Rectal smooth muscle tissue (tissue), 1 donor: ENCODE data around the gene RBMS1.

ENCODE experiments used
- H3K27ac ChIP-seq: one replicate; pipeline ENCODE4 v1.7.0; 2013; ENCODE audit warnings: low read depth, low read length, inconsistent platforms
- H3K27me3 ChIP-seq: one replicate; pipeline ENCODE4 v1.7.0; 2013; ENCODE audit warnings: low read length; ENCODE audit not compliant: control insufficient read depth, insufficient read depth
- H3K36me3 ChIP-seq: one replicate; pipeline ENCODE4 v1.7.0; 2013; ENCODE audit warnings: low read length; ENCODE audit not compliant: control insufficient read depth, insufficient read depth
- H3K4me1 ChIP-seq: one replicate; pipeline ENCODE4 v1.7.0; 2013; ENCODE audit warnings: low read length; ENCODE audit not compliant: control insufficient read depth, insufficient read depth
- H3K4me3 ChIP-seq: one replicate; pipeline ENCODE4 v1.7.0; 2013; ENCODE audit warnings: low read length
- H3K9ac ChIP-seq: one replicate; pipeline ENCODE4 v1.7.0; 2013; ENCODE audit warnings: low read length

RBMS1 gene

DNA sequence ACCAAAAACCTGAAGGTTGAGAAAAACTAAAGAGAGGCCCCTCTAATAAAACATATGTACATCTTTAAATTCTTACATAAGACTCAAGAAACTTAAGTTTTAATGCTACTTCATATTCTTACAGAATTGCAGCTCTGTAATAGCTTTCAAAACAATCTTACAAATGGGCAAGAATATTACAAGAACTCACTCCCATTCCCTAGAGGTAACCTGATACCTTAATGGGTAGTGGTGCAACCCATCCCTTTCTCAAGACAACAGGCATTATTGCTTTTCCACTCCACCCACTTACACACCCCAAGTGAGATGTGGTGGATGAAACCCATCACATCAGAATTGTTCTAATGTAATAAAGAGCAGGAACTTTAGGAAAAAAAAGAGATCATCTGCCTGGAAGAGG, 103.7 kb downstream of the RBMS1 start:
- Histone ChIP-seq H3K4me3 (no peak overlapping the region), H3K4me1 (peaks cover 31% of the 10 kb centered on the region), H3K27ac (no peak overlapping the region), H3K9ac (no peak overlapping the region), H3K27me3 (no peaks in the 10 kb centered on the region), H3K36me3 (no peaks in the 10 kb centered on the region)

DNA sequence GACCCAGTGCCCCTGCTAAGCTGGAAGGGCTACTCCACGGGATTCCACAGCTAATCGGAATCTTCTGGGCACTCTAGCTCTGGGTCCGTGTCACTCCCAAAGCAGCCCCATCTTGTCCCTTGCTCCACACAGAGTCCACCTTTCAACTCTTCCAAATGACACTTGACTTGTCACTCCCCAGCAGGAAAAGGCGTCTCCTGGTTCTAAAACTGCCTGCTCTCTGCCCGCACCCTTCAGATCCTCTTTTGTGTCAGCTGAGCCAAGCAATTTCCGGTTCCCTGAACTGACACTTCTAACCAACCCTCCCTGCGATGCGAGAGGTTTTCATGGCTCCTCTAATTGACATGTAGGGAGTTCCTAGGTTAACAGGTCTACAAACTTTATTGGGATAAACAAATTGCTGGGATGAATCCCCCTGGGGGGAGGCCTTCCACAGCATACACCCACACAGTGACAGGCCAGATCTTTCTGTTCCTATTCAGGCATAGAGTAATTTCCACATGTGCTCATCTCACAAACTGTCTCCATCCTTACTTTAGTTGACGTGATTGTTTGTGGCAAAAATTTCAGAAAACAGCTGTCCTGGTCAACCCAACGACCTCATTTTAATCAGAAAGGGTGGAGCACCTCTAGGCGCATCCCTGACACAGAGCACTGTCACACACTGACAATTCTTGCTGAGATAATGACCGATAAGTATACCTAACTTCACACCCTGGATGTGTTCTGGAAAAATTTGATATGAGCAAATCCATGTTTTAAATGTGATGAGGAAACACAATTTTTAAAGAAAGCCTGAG, 104.9 kb downstream of the RBMS1 start:
- no peaks in the 10 kb centered on the region for H3K27me3 ChIP-seq
- H3K36me3 ChIP-seq, result no peaks in the 10 kb centered on the region
- peaks cover 20% of the 10 kb centered on the region for H3K4me1 ChIP-seq
- H3K9ac ChIP-seq, result no peak overlapping the region
- peak overlapping the region; percentile 75 for H3K27ac ChIP-seq
- peak overlapping the region; percentile 24 for H3K4me3 ChIP-seq

DNA sequence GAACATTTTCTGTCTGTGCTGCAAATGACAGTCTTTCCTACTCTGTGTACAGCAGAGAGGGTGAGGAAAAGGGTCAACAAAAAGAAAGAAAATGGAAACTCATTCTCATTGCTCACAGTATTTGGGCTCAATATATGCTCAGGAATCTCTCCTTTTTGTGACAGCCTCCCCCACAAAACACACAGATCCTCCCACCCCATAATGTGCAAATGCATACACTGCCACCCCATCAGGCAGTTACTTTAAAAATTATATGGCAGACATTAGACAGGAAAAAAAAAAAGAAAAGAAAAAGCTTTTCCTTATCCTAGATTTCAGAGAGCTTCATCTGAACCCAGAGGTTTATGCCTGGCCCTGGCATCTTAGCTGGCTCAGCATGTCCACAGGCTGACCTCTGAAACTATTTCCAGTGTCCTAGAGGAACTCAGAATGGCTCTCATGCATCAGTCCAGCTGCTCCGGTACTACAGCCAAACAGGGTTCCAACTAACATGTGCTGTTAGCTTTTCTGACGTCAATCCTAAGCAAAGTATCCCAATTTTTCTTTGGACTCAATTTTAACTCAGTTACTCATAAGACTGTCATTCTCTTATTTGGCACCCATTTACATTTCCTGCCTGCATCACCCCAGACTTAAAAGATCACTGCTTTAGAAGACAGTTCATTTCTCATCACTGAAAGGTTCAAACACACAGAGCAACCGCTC, 105.9 kb downstream of the RBMS1 start:
- H3K36me3 ChIP-seq, result no peaks in the 10 kb centered on the region
- no peaks in the 10 kb centered on the region for H3K27me3 ChIP-seq
- H3K4me1 ChIP-seq, result peaks cover 20% of the 10 kb centered on the region
- H3K4me3 ChIP-seq, result peak overlapping the region; percentile 9
- H3K27ac ChIP-seq, result peak overlapping the region; percentile 75
- H3K9ac ChIP-seq, result no peak overlapping the region

DNA sequence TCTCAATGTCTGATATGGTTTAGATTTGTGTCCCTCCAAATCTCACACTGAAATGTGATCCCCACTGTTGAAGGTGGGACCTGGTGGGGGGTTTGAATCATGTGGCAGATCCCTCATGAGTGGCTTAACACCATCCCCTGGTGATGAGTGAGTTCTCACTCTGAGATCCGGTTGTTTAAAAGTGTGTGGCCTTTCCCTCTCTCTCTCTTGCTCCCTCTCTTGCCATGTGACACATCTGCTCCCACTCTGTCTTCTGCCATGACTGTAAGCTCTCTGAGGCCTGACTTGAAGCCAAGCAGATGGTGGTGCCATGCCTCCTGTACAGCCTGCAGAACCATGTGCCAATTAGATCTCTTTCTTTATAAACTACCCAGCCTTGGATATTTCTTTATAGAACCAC, 108.8 kb downstream of the RBMS1 start:
- H3K9ac ChIP-seq, result no peak overlapping the region
- H3K4me1 ChIP-seq, result peaks cover 22% of the 10 kb centered on the region
- H3K27me3 ChIP-seq, result no peaks in the 10 kb centered on the region
- no peak overlapping the region for H3K27ac ChIP-seq
- H3K4me3 ChIP-seq, result no peak overlapping the region
- H3K36me3 ChIP-seq, result no peaks in the 10 kb centered on the region

DNA sequence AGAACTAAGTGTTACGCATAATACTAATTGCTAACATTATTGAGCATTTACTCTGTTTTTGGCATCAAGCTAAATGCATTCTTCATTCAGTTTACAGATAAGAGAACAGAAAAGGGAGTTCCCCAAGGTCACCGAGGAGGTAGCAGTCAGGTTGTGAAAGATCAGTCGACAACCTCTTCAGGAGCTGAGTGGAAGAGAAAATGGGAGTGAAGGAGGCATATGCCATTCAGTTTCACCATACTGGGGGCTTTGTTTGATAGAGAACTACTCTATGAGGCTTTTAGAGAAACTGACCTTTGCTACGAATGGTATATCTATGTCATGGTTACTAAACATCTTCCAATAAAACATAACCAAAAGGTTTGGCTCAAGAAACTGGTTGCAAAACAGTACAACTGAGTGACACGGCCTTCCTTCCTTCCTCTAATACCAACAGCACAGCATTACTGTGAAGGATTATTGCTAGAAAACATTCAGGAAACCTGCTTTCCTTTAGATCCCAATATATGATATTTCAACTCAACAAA, 112.1 kb downstream of the RBMS1 start:
- Histone ChIP-seq H3K27me3 (no peaks in the 10 kb centered on the region), H3K9ac (no peak overlapping the region), H3K27ac (peak overlapping the region; percentile 43), H3K36me3 (no peaks in the 10 kb centered on the region), H3K4me3 (no peak overlapping the region), H3K4me1 (peaks cover 8% of the 10 kb centered on the region)

DNA sequence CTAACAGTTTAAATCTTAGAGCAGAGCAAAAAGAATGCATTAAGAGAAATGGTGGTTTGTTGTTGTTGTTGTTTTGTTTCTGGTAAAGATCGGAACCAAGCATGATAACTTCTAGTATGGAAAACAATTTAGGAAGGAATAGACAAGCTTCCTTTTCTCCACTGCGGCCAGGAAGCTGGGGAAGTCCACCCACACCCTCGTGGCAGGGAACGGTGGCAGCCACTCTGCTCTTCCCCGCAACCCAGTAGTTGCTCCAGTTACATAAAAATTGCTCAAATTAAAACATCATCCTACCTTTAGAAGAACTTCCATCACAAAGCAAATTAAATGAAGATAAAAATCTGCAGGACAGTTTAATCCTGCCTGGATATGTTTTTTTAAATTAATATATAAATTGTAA, 113.0 kb downstream of the RBMS1 start:
- H3K4me3 ChIP-seq, result no peak overlapping the region
- H3K9ac ChIP-seq, result no peak overlapping the region
- H3K27ac ChIP-seq, result no peak overlapping the region
- H3K4me1 ChIP-seq, result peaks cover 8% of the 10 kb centered on the region
- H3K27me3 ChIP-seq, result no peaks in the 10 kb centered on the region
- no peaks in the 10 kb centered on the region for H3K36me3 ChIP-seq

DNA sequence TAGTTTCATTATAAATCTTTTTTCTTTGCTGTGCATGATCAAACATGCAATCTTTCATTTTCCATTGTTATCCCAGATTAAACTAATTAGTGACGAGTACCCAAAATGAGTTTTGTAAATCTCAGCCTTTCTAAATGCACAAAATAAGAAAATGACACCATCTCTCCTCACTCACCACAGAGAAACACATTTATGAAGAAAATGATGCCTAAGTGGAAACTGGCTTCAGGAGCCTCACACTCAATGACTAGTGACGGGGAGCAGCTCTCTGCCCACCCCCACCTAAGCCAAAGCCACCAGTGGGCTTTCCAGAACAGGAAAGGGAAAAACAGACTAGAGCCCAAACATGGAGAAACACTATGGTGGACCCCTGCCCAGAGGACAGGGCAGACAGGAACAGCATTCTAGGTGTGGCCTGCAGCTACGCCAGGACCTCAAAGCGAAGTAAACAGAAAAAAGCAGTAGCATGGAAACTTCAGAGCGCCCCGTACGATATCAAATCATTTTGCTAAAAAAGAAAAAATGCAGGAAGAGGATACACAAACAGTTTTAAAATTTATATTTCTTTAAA, 113.5 kb downstream of the RBMS1 start:
- Histone ChIP-seq H3K4me1 (peaks cover 8% of the 10 kb centered on the region), H3K4me3 (no peak overlapping the region), H3K9ac (no peak overlapping the region), H3K27ac (no peak overlapping the region), H3K36me3 (no peaks in the 10 kb centered on the region), H3K27me3 (no peaks in the 10 kb centered on the region)

DNA sequence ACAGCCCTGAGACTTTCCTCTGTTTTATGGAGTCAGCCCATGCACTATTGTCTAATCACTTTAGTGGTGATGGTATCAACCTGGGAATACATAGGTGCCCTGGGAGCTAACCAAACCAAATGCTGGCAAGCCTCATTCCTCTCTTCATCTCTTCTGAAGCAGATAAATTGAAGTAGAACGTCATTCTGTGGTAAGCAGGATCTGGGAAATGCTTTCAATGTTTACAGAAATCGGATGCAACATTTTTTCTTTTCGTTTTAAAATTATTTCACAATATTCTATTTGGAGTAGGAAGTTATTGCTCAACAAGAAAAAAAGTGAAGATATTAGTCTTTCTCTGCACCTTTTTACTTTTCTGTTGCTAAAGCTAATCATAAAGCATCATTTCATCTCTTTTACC, 114.2 kb downstream of the RBMS1 start:
- peaks cover 8% of the 10 kb centered on the region for H3K4me1 ChIP-seq

DNA sequence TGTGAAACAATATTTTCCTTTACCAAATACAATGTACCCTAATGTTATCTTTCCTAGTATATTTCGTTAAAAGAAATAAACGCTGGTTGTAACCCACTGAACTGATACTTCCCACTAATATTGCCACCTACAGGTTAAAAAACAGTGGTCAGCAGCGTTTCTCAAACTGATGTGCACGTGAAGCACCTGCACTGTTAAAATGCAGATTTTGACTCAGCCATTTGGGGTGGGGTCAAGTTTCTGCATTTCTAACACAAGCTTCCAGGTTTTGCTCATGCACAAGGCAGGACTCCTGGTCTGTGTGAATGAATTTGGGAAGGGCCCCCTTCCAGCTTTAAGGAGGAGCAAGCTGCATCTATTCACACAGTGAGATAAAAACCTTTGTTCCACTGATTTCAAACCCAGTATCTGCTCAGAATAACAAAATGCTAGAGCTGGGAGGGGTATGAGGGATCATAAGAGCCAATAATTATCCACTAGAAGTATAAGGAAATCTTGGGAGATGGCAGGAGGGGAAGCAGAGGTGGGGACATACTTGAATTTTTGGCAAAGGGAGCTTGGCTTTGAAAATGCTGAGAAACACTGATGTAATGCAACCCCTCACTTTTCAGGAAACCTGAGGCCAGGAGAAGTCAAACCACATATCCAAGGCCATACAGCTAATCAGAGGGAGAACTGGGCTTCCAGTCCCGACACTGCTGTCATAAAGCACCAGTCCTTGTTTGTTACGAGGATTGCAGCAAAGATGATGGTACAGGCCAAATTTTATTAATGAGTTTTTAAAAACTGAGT, 116.2 kb downstream of the RBMS1 start:
- Histone ChIP-seq H3K27me3 (no peaks in the 10 kb centered on the region), H3K4me3 (no peak overlapping the region), H3K36me3 (no peaks in the 10 kb centered on the region), H3K4me1 (peaks cover 22% of the 10 kb centered on the region), H3K9ac (no peak overlapping the region), H3K27ac (no peak overlapping the region)

More for the DNA sequence above, 114.2 kb downstream of the RBMS1 start:
- H3K9ac ChIP-seq, result no peak overlapping the region
- H3K27ac ChIP-seq, result no peak overlapping the region
- H3K36me3 ChIP-seq, result no peaks in the 10 kb centered on the region
- H3K27me3 ChIP-seq, result no peaks in the 10 kb centered on the region
- H3K4me3 ChIP-seq, result no peak overlapping the region

DNA sequence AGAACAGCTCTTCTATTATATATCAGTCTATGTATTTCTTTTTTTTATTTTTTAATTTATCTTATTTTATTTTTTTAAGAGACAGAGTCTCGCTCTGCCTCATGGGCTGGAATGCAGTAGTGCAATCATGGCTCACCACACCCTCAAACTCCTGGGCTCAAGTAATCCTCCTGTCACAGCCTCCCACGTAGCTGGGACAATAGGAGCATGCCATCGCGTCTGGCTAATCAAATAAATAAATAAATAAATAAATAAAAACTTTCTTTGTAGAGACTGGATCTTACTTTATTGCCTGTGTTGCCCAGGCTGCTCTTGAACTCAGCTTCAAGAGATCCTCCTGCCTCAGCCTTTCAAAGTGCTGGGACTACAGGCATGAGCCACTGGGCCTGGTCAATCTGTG, 117.0 kb downstream of the RBMS1 start:
- Histone ChIP-seq H3K4me3 (no peak overlapping the region), H3K27me3 (no peaks in the 10 kb centered on the region), H3K36me3 (no peaks in the 10 kb centered on the region), H3K9ac (no peak overlapping the region), H3K4me1 (peaks cover 25% of the 10 kb centered on the region), H3K27ac (no peak overlapping the region)

DNA sequence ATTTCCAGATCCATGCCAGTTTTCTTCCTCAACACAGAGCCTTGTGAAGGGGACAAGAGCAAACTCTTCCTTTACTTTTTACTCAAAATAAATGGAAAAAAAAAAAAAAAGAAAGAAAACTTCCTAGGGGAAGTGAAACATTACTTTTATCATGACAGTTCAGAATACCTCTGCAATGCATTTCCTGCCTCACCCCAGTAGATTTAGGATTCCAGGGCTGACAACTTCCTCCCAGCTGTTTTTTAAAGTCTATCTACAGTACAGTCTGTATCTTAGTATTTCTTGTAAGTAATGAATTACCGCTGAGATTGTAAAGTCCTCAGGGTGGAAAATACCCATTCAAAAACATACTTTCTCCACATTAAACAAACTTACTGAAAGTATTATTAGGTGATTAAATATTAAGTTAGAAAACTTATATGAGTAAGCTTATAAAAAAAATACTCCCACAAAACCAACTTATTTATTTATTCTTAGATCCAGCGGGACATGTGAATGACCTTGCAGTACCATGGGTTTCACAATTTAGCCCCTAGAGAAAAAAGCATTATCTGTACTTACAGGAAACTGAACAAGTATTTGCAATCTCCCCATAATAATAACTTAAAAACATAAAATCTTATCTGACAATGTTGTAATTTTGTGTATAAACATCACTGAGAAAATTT, 117.7 kb downstream of the RBMS1 start:
- H3K4me3 ChIP-seq, result no peak overlapping the region
- no peaks in the 10 kb centered on the region for H3K27me3 ChIP-seq
- H3K36me3 ChIP-seq, result no peaks in the 10 kb centered on the region
- no peak overlapping the region for H3K9ac ChIP-seq
- H3K27ac ChIP-seq, result no peak overlapping the region
- H3K4me1 ChIP-seq, result peaks cover 28% of the 10 kb centered on the region
